ENCODE measurements around the gene WDSUB1.

Gene WDSUB1

DNA sequence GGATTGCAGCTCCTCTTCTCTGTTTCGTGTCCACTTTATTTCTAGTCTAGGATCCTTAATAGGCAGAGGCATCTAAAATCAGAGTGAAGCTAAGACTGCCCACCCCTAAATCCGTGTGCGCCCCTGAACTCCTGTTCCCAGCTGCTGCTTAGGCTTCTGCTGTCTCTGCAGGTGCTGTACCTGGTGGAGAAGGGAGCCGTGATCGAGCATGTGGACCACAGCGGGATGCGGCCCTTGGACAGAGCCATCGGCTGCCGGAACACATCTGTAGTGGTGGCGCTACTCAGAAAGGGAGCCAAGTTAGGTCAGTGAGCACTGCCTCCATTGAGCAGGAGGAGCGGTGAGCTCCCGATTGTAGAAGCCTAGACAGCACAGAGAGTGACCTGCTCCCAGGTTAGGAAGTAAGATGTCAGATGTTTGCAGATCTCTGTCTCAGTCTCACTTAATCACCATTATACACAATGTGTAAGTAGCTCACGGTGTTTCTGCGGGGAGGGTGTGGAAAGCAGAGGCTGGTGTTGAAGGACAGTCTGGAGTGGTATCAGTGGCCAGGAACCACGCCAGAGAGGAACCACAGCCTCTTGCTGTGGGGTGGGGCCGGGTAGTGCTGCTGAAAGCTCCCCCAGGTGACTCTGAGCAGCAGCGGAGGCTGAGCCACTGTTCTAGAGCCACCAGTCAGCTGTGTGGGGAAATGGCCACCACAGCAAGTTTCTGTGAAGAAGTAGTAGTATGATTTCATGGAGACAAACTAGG, 62.3 kb downstream of the WDSUB1 start:
- no peak for DNase-seq (ENCODE audit: low spot score)

- no peak for DNase-seq (ENCODE audit: low spot score)
These were observed 67.0 kb downstream of the WDSUB1 start for GRCh38 chr2:159219394-159219998.

DNA sequence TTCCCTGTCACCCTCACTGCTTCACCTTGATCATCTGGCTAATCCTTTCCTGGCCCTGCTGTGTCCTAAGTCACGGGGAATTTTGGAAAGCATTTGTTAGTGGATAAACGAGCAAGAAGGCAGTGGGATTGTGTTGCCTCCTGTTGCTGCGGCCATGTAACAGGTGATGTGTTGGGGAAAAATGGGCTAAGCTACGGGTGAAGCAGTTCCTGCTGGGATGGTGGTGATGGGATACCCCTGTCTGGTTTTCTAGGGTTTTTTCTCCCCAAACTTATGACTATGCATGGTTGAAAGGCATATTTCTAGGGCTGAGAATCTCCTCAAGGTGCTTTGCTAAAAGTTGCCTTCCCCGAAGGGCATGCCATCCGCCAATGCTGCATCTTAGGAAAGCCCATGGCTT, 68.1 kb downstream of the WDSUB1 start:
- DNase-seq (ENCODE audit: low spot score) = no peak

GRCh38 chr2:159217676-159218075, 68.8 kb downstream of the WDSUB1 start:
- no peak for DNase-seq (ENCODE audit: low spot score)

DNA sequence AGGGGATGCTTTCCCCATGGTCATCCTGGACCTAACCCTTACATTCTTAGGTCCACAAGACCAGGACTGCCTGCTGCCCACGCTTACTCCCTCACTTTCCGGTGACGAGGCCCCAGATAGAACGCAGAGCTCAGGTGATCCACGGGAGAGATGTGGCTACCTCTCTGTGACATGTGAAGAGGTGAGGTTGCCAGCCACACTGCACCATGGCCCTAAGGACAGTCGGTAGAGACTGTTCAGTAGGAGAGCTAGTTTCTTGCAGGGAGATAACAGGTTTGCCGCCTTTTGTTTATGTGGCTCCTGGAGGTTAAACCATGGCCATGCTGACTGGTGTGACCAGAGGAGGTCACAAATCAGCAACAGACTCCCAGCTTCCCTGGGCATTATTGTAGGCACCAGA, 71.4 kb downstream of the WDSUB1 start:
- DNase-seq (ENCODE audit: low spot score) = no peak

DNA sequence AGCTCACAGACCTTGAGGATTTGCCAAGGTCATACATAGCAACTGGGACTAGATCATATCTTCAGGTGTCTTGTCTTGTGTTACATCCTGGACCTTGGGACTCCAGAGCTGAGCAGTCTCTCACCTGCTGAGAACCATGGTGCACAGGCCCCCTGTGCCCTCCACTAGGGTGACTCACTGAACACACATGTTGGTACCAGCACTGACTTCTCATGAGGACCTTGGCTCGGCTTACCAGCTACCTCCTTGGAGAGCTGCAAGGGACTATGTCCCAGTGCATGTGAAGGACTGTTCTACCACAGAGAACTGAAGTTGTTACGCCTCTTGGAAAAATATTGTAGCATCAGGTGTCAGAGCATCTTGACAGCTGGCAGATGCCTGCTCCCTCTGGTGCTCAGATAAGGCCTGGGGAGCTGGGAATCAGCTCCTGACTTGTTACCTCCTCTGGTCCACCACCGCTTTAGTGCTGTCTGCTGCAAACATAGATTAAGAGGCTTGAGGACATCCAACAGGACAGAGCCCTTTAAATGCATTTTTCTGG, 72.1 kb downstream of the WDSUB1 start:
- no peak for DNase-seq (ENCODE audit: low spot score)

- no peak for DNase-seq (ENCODE audit: low spot score)
These were observed 73.2 kb downstream of the WDSUB1 start for GRCh38 chr2:159213296-159213695.

- no peak for DNase-seq (ENCODE audit: low spot score)
These were observed 74.8 kb downstream of the WDSUB1 start for GRCh38 chr2:159211447-159212396.

DNA sequence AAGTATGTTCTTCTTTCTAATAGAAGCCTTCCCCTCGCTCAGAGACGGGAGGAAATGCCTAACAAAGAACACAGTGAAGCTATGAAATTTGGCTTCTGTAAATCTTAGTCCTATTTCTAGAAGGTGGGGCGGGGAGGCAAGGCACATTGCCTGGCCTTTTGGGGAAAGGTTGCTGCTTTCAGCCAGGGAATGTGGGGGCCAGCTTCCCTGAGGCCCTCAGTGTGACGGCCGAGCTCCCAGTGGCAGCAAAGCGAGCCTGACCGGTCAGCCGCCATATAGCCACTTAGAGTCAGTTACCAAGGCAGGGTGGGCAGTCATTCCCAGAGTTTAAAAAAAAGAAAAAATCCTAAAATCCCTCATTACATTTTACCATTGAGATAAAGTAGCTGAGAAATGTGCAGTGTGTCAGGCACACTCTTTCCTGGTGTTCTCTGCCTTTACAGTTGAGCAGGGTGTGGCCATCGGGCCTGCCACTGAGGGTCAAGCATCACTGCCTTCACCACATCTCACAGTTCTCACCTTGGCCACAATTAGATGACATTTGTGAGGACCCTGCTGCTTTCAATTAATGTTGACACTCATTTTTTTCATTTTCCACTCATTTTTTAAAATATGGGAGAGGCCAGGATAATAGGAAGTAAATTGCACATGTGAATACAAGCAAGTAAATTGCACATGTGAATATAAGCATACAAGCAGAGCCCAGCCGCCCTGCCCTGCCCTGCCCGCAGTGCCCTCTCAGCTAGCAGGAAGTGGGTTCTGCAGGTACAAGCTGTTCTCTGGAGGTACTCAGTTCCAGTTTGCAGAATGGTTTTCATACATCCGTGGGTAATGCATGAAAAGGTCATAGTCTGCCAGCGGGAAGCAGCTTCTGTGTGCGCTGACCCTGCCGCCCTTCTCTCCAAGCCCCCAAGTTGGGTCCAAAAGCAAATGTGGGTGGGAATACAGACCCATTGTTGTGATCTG, 76.9 kb downstream of the WDSUB1 start:
- DNase-seq (ENCODE audit: low spot score) = no peak

DNA sequence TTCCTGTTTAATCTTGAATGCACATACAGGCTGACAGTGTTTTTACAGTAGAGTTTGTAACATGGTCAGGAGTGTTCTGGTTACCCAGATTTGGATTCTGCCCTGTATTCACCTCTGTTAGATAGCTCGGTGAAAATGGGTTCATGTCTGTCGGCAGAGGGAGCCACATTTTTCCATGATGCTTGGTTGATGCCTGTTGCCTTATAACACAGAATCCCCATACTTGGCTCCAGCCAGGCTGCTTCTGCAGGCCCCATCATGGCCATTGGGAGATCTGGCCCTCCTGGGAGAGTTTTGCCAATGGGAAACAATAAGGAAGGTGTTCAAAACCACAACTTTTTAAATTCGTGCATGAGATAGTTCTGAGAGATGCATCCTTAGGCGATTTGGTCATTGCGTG, 78.1 kb downstream of the WDSUB1 start:
- no peak for DNase-seq (ENCODE audit: low spot score)

- no peak for DNase-seq (ENCODE audit: low spot score)
These were observed 79.6 kb downstream of the WDSUB1 start for GRCh38 chr2:159206736-159207380.

DNA sequence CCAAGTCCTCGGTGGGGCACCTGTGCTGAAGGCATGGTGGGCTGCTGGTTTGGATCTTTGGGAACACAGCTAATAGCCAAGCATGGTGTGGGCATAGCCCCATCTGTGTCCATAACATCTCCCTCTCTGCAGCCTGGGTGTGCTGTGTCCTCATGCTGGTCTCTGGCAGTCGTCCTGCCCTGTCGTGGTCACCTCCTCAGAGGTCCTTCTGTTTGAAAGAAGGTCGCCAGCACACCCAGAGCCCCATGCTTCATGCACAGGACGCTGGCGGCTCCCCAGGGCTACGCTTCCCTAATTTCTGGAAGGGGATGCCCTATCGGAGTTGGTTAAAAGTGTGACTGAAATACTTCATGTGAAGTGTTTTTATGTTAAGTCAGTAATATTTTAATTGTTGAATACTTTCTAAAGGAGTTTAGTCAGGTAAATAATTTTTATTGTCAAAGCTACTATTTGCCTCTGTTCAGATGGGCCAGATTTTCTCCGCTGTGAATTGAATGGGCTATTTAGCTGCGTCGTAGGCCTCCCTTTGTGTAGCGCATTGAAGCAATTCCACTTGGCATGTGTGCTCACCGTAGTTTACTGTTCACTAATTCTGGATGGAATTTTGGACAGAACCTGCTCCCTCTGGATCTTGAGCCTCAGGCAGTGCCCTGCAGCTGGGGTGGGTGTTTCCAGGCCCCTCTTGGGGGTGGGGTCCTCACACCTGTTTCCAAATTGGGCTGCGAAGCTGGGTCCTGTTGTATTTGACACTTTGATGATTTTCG, 81.9 kb downstream of the WDSUB1 start:
- no peak for DNase-seq (ENCODE audit: low spot score)

DNA sequence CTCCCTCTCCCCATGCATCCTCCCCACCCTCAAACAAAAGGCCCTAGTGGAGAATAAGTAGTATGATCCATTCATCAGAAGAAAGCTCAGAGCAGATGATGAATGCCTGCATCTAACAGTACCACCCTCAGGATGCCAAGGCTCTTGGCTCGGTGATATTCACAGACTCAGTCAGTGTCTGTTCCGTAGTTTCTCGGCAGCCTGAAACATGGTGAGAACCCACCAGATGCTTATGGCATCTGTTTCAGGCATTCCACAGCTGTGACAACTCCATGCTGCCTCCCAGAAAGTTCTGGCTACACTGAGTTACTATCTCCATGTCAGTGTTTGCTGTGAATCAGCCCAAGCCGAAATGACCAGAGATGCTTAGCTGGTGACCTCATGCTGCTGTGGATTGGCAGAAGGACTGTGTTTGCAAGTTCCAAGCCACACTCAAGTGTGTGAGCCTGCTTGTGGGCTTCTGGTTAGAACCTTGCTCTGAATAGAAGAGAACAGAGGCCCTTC, 83.9 kb downstream of the WDSUB1 start:
- DNase-seq (ENCODE audit: low spot score) = peak; percentile 61

DNA sequence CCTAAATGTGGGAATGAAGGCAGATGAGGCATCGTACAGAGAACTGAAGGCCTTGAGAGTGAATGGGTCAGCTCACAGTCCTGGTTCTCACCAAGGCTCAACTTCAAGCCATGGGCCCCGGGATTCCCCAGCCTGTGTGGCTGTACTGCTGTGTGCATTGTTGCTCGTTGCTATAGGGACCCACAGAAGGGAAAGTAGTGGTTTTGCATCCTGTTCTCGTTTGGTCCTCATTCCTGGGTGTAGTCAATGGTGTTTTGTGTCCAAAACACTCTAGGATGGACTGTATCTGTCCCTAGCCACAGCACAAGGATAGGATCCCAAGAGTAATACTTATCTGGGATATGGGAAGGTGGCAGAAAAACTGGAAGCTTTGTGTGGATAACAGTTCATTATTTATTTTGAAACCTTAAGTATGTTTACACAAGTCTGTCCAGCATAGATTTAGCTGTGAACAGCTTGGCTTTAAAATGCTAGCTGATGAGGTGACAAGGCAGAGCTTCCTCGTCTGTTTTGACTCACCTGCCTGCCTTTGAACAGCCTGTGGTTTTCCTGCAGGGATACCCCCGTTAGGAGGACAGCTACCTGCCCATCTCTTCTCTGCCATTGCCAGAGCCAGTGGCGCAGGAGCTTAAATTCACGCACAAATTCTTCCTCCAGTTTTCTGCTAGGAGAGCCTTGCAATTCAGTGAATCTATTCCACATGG, 85.0 kb downstream of the WDSUB1 start:
- no peak for DNase-seq (ENCODE audit: low spot score)

DNA sequence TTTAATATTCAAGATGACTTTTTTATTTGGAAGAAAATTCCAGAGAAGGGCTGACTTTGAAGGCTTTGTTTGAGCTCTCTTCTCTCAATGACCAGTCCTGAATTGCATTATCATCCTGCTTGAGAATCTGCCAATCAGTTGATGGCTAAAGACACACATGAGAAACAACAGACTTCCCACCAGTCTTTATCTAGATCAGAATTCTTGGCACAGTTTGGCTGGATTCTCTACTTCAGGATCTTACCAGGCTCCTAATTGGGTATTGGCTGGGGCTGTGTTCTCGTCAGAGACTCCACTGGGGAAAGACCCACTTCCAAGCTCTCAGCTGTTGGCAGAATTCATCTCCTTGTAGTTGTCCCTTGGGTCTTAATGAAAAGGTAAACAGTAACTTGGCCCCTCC, 86.0 kb downstream of the WDSUB1 start:
- no peak for DNase-seq (ENCODE audit: low spot score)

- DNase-seq (ENCODE audit: low spot score) = no peak
These were observed 86.6 kb downstream of the WDSUB1 start for GRCh38 chr2:159199761-159200465.

- DNase-seq (ENCODE audit: low spot score) = no peak
These were observed 87.3 kb downstream of the WDSUB1 start for GRCh38 chr2:159199236-159199635.

DNA sequence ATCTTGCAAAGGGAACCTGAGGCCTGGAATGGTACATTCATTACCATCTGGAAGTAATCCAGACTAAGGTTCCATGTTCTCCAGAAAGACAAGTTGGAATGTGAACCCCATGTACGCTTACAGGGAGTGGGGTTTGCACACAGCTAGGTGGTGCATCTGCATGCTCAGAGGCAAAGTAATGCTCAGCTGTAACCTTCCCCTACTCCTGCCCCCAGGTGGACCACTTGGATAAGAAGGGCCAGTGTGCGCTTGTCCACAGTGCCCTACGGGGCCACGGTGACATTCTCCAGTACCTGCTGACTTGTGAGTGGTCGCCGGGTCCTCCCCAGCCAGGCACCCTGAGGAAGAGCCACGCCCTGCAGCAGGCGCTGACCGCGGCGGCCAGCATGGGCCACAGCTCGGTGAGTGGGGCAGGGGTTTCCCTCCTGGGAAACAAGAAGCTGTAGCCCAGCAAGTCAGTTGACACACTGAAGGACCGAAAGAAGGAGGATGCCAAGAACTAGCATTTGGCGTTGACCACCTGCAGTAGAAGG, 90.0 kb downstream of the WDSUB1 start:
- no peak for DNase-seq (ENCODE audit: low spot score)

All from RKO (cell line).